SU-DHL-6 (cell line): ENCODE measurements around the gene CLN6.

ENCODE experiments used
- EZH2phosphoT487 ChIP-seq: fragments of 200-600 bp; sonication (generic), shearing (Covaris generic); conservative IDR thresholded peaks from 2 replicates; pipeline ENCODE4 v1.6.1; 2018; ENCODE audit warnings: mild to moderate bottlenecking, antibody characterized with exemption, low read length, moderate library complexity, mixed read lengths
- TF ChIP-seq, protein P1 (sequence below): fragments of 200-600 bp; sonication (generic); IDR thresholded peaks from one replicate; pipeline ENCODE4 v1.5.1; 2017; ENCODE audit warnings: antibody characterized with exemption, mild to moderate bottlenecking, low read length, moderate library complexity; ENCODE audit not compliant: insufficient read depth, poor library complexity, severe bottlenecking

DNA sequence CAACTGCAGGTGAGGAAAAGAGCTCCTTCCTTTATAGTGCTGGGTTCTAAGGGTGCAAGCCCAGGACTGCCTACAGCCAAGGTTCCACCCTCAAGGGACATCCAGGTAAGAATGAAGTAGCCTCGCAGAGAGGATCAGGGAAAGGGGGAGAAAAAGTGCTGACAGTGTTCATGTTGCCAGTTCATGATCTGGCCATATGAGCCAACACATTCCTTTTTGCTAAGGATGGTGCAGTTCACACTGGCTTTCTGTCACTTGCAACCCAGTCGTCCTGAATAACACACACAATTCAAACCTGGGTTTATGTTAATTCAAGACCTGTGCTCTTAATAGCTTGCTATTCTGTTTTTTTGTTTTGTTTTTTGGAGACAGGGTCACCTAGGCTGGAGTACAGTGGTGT, 9.0 kb downstream of the CLN6 start:
- TF ChIP-seq, protein P1, sequence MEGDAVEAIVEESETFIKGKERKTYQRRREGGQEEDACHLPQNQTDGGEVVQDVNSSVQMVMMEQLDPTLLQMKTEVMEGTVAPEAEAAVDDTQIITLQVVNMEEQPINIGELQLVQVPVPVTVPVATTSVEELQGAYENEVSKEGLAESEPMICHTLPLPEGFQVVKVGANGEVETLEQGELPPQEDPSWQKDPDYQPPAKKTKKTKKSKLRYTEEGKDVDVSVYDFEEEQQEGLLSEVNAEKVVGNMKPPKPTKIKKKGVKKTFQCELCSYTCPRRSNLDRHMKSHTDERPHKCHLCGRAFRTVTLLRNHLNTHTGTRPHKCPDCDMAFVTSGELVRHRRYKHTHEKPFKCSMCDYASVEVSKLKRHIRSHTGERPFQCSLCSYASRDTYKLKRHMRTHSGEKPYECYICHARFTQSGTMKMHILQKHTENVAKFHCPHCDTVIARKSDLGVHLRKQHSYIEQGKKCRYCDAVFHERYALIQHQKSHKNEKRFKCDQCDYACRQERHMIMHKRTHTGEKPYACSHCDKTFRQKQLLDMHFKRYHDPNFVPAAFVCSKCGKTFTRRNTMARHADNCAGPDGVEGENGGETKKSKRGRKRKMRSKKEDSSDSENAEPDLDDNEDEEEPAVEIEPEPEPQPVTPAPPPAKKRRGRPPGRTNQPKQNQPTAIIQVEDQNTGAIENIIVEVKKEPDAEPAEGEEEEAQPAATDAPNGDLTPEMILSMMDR, result no peak
- TF ChIP-seq EZH2phosphoT487, result no peak
